CD4-positive, alpha-beta T cell treated with Interleukin-4 for 1 hour (primary cell): ENCODE results near the gene TMEM94.

ENCODE experiments used
- DNase-seq, 2 donors: peaks; one replicate each; pipeline ENCODE4 v3.0.0-alpha.2; 2020 to 2022

Gene TMEM94

GRCh38 chr17:75499313-75500022, 43.0 kb downstream of the TMEM94 start:
- DNase-seq: no peak

GRCh38 chr17:75500419-75501216, 44.2 kb downstream of the TMEM94 start:
- DNase-seq: no peak

- no peak for DNase-seq
Observed at GRCh38 chr17:75501378-75502071, 45.1 kb downstream of the TMEM94 start.

GRCh38 chr17:75502072-75502720, 45.8 kb downstream of the TMEM94 start:
- DNase-seq: no peak

GRCh38 chr17:75502721-75503329, 46.4 kb downstream of the TMEM94 start:
- DNase-seq: no peak

- no peak for DNase-seq
Observed at GRCh38 chr17:75503337-75503950, 47.0 kb downstream of the TMEM94 start.

- peak in 1 of 2 donors; percentile 19 for DNase-seq
Observed at GRCh38 chr17:75503976-75504346, 47.5 kb downstream of the TMEM94 start.

GRCh38 chr17:75504347-75505151, 48.1 kb downstream of the TMEM94 start:
- peak; percentile 49 to 55 for DNase-seq

GRCh38 chr17:75505152-75505409, 48.6 kb downstream of the TMEM94 start:
- DNase-seq: no peak

- DNase-seq: no peak
Observed at GRCh38 chr17:75505640-75506039, 49.2 kb downstream of the TMEM94 start.

- DNase-seq: no peak
Observed at GRCh38 chr17:75506134-75506533, 49.7 kb downstream of the TMEM94 start.

GRCh38 chr17:75506888-75507287, 50.5 kb downstream of the TMEM94 start:
- DNase-seq: no peak

GRCh38 chr17:75507733-75508719, 51.6 kb downstream of the TMEM94 start:
- no peak for DNase-seq

GRCh38 chr17:75508931-75509361, 52.5 kb downstream of the TMEM94 start:
- DNase-seq: no peak

GRCh38 chr17:75509528-75510258, 53.3 kb downstream of the TMEM94 start:
- DNase-seq: no peak

- no peak for DNase-seq
Observed at GRCh38 chr17:75511270-75511609, 54.8 kb downstream of the TMEM94 start.

GRCh38 chr17:75511610-75512575, 55.5 kb downstream of the TMEM94 start:
- no peak for DNase-seq

GRCh38 chr17:75512926-75513640, 56.6 kb downstream of the TMEM94 start:
- no peak for DNase-seq
